Coronary artery (tissue), 2 donors: ENCODE data around the gene SEMA6C.

ENCODE experiments used
- DNase-seq: peaks from one replicate; pipeline ENCODE4 v3.0.0-alpha.2; 2017; ENCODE audit warnings: low spot score
- H3K27ac ChIP-seq, 2 donors: fragments of 200-600 bp; sonication (generic); one replicate each; pipeline ENCODE4 v1.5.1; 2016 to 2019
- H3K4me3 ChIP-seq: fragments of 200-600 bp; sonication (generic); 2 replicates; pipeline ENCODE4 v1.5.1; 2016; ENCODE audit warnings: mild to moderate bottlenecking, moderate library complexity
- TF ChIP-seq, protein P1 (sequence below): fragments of 200-600 bp; sonication (generic); IDR thresholded peaks from one replicate; pipeline ENCODE4 v1.5.1; 2019; ENCODE audit warnings: antibody characterized with exemption

Gene SEMA6C

DNA sequence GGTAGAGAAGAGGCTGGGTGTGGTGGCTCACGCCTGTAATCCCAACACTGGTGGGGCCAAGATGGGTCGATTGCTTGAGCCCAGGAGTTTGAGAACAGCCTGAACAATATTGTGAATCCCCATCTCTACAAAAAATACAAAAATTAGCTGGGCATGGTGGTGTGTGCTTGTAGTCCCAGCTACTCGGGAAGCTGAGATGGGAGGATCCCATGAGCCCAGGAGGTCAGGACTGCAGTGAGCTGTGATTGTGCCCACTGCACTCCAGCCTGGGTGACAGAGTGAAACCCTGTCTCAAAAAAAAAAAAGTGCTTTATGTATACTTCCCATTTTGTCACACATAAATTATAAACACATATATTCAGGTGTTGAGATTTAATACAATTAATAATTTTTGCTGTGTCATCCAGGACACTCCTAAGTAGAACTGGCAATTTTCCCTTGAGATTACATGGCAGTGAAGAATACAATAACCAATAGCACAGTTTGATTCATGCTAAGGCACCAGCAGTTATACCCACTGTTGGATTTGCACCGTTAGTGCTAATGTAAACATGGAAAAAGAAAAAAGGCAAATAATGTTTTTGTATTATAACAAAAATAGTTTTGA, 60.4 kb downstream of the SEMA6C start:
- TF ChIP-seq, protein P1, sequence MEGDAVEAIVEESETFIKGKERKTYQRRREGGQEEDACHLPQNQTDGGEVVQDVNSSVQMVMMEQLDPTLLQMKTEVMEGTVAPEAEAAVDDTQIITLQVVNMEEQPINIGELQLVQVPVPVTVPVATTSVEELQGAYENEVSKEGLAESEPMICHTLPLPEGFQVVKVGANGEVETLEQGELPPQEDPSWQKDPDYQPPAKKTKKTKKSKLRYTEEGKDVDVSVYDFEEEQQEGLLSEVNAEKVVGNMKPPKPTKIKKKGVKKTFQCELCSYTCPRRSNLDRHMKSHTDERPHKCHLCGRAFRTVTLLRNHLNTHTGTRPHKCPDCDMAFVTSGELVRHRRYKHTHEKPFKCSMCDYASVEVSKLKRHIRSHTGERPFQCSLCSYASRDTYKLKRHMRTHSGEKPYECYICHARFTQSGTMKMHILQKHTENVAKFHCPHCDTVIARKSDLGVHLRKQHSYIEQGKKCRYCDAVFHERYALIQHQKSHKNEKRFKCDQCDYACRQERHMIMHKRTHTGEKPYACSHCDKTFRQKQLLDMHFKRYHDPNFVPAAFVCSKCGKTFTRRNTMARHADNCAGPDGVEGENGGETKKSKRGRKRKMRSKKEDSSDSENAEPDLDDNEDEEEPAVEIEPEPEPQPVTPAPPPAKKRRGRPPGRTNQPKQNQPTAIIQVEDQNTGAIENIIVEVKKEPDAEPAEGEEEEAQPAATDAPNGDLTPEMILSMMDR: no peak
- Histone ChIP-seq H3K4me3 (no peak overlapping the region), H3K27ac (no peak overlapping the region)
- no peak for DNase-seq
